ENCODE data around the gene ATE1.

ATE1 gene

DNA sequence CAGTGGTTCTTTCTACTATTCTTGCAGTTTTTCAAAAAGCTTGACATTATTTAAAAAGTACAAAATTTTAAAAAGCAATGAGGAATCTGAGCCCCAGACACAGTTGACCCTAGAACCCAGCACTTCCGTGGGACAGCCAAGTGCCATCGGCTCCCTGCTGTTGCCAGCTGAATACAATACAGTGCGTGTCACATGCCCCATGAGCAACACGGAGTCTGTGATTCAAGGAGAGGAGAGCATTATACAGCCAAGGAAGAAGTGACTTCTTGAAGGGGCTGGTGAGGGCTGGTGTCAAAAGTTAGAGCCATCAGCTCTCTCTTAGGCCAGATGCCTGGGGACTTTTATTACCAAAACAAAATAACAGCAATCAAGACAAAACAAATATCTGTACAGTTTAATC, 206.6 kb downstream of the ATE1 start:
- Histone ChIP-seq H3K4me1 (ENCODE audit: control insufficient read depth, insufficient read depth, low read length) (peaks cover 6% of the 10 kb centered on the region; the same call in 1 of the 2 replicates), H3K27ac (ENCODE audit: low read depth, low read length) (no peak overlapping the region), H3K36me3 (ENCODE audit: control insufficient read depth, insufficient read depth, low read length) (no peaks in the 10 kb centered on the region), H3K9ac (ENCODE audit: low read depth, low read length) (no peak overlapping the region), H3K4me3 (ENCODE audit: low read depth, low read length) (no peak overlapping the region), H3K9me3 (ENCODE audit: control insufficient read depth, insufficient read depth, low read length) (peaks cover 3% of the 10 kb centered on the region; the same call in 1 of the 2 replicates), H3K27me3 (ENCODE audit: control insufficient read depth, insufficient read depth, low read length) (no peaks in the 10 kb centered on the region)

DNA sequence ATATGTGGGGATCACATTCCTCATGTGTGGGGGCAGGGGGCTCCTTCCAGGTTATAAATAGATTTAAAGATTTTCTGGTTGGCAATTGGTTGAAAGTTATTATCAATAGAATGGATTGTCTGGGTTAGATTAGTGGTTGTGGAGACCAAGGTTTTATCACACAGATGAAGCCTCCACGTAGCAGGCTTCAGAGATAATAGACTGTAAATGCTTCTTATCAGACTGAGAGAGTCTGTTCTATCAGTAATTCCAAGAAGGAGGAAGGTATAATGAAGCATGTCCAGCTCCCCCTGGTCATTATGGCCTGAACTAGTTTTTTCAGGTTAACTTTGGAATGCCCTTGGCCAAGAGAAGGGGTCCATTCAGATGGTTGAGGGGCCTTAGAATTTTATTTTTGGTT, 211.9 kb downstream of the ATE1 start:
- H3K36me3 ChIP-seq (ENCODE audit: control insufficient read depth, insufficient read depth, low read length), result no peaks in the 10 kb centered on the region
- H3K9me3 ChIP-seq (ENCODE audit: control insufficient read depth, insufficient read depth, low read length), result peaks cover 3% of the 10 kb centered on the region; the same call in 1 of the 2 replicates
- H3K27me3 ChIP-seq (ENCODE audit: control insufficient read depth, insufficient read depth, low read length), result no peaks in the 10 kb centered on the region
- peaks cover 4% of the 10 kb centered on the region for H3K4me1 ChIP-seq (ENCODE audit: control insufficient read depth, insufficient read depth, low read length)
- no peak overlapping the region for H3K27ac ChIP-seq (ENCODE audit: low read depth, low read length)
- H3K9ac ChIP-seq (ENCODE audit: low read depth, low read length), result no peak overlapping the region
- no peak overlapping the region for H3K4me3 ChIP-seq (ENCODE audit: low read depth, low read length)

DNA sequence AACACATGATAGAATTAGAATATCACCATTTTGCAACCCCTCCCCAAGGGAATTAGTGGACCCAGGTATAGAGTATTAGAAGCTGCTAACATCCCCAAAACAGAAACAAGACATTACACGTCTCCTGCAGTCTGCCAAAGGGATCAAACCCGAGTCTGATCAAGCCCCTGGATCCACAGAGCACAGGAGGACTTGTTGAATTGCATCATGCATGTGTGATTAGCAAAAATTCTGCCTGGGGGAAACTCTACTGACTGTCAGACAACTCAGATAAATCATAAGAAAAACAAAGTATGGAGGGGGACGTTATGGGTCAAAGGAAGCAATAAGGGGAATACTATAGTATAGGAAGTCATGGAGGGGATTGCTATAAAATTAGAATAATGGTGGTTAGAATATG, 212.8 kb downstream of the ATE1 start:
- no peak overlapping the region for H3K4me3 ChIP-seq (ENCODE audit: low read depth, low read length)
- no peaks in the 10 kb centered on the region for H3K36me3 ChIP-seq (ENCODE audit: control insufficient read depth, insufficient read depth, low read length)
- no peak overlapping the region for H3K27ac ChIP-seq (ENCODE audit: low read depth, low read length)
- no peaks in the 10 kb centered on the region for H3K27me3 ChIP-seq (ENCODE audit: control insufficient read depth, insufficient read depth, low read length)
- peaks cover 13% of the 10 kb centered on the region for H3K4me1 ChIP-seq (ENCODE audit: control insufficient read depth, insufficient read depth, low read length)
- H3K9ac ChIP-seq (ENCODE audit: low read depth, low read length), result no peak overlapping the region
- no peaks in the 10 kb centered on the region for H3K9me3 ChIP-seq (ENCODE audit: control insufficient read depth, insufficient read depth, low read length)

DNA sequence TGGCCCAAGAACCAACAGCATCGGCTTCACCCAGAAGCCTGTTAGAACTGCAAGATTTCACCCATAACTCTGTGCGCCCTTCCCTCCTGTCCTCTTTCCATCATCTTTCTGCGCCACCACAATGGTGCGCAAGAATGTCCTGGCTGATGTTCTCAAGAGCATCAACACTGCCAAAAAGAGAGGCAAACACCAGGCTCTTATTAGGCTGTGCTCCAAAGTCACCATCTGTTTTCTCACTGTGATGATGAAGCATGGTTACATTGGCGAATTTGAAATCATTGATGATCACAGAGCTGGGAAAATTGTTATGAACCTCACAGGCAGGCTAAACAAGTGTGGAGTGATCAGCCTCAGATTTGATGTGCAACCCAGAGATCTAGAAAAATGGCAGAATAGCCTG, 214.3 kb downstream of the ATE1 start:
- Histone ChIP-seq H3K27ac (ENCODE audit: low read depth, low read length) (no peak overlapping the region), H3K9ac (ENCODE audit: low read depth, low read length) (no peak overlapping the region), H3K27me3 (ENCODE audit: control insufficient read depth, insufficient read depth, low read length) (no peaks in the 10 kb centered on the region; the same call in 1 of the 2 replicates), H3K4me3 (ENCODE audit: low read depth, low read length) (no peak overlapping the region), H3K9me3 (ENCODE audit: control insufficient read depth, insufficient read depth, low read length) (no peaks in the 10 kb centered on the region), H3K36me3 (ENCODE audit: control insufficient read depth, insufficient read depth, low read length) (no peaks in the 10 kb centered on the region), H3K4me1 (ENCODE audit: control insufficient read depth, insufficient read depth, low read length) (peaks cover 28% of the 10 kb centered on the region)

DNA sequence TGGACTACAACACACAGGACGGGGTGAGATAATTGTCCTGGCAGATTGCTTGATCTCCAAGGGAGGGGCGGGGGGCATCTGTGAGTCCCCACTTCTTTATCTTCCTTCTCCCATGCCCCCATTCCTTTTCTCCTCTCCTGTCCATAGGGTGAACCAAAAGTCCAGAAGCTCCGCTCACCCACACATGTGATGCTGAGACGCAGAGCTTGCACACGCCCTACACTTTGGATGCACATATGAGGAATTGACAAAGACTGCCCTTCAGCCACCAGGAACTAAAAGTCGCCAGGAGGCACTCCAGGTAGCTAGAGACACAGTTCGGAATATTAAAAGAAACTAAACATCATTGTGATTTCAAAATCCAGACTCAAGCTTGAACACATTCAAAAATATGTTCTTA, 216.9 kb downstream of the ATE1 start:
- no peak overlapping the region for H3K27ac ChIP-seq (ENCODE audit: low read depth, low read length)
- peaks cover 32% of the 10 kb centered on the region for H3K4me1 ChIP-seq (ENCODE audit: control insufficient read depth, insufficient read depth, low read length)
- no peaks in the 10 kb centered on the region; the same call in 1 of the 2 replicates for H3K27me3 ChIP-seq (ENCODE audit: control insufficient read depth, insufficient read depth, low read length)
- no peaks in the 10 kb centered on the region for H3K36me3 ChIP-seq (ENCODE audit: control insufficient read depth, insufficient read depth, low read length)
- H3K4me3 ChIP-seq (ENCODE audit: low read depth, low read length), result no peak overlapping the region
- H3K9ac ChIP-seq (ENCODE audit: low read depth, low read length), result no peak overlapping the region
- no peaks in the 10 kb centered on the region for H3K9me3 ChIP-seq (ENCODE audit: control insufficient read depth, insufficient read depth, low read length)

DNA sequence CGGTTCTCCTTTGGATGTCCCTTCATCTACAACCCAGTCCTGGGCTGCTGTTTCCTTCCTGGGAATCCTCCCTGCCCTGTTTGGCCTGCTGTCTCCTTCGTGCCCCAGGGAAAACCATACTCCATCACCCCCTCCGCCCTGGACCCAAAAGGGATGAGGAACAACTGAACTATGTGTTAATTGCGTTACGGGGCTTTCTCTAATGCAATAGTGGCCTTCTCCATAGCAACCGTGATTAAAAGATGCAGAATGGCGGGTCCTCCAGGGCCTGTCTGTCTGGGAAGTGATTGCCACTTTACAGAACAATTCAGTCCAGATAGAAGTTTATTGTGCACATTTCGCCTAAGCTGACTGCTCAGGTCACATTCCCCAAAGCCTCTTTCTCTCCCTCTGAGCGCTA, 217.6 kb downstream of the ATE1 start:
- Histone ChIP-seq H3K9me3 (ENCODE audit: control insufficient read depth, insufficient read depth, low read length) (no peaks in the 10 kb centered on the region), H3K4me1 (ENCODE audit: control insufficient read depth, insufficient read depth, low read length) (peaks cover 32% of the 10 kb centered on the region), H3K27me3 (ENCODE audit: control insufficient read depth, insufficient read depth, low read length) (no peaks in the 10 kb centered on the region; the same call in 1 of the 2 replicates), H3K4me3 (ENCODE audit: low read depth, low read length) (peak overlapping the region; percentile 36; the same call in 1 of the 2 replicates), H3K27ac (ENCODE audit: low read depth, low read length) (peak overlapping the region; percentile 62), H3K9ac (ENCODE audit: low read depth, low read length) (no peak overlapping the region), H3K36me3 (ENCODE audit: control insufficient read depth, insufficient read depth, low read length) (no peaks in the 10 kb centered on the region)

DNA sequence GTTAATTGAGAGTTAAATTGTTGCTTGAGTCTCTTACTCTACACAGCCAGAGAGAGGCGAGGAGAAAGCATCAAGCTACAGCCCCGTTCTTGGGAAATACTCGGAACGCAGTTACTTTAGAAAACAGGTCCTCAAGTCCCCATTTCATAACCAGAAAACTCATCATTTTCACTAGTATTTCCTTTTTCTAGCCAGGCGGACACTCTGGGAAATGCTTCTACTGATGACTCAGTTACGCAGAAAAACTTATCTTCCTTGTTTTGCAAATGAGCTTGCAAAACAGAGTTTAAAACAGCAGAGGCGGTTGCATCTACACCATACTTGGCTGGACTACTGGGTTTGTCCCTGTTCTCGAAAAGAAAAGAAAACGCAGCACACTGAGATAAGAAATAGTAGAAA, 218.2 kb downstream of the ATE1 start:
- peak overlapping the region; percentile 36 for H3K4me3 ChIP-seq (ENCODE audit: low read depth, low read length)
- H3K9ac ChIP-seq (ENCODE audit: low read depth, low read length), result no peak overlapping the region
- H3K27me3 ChIP-seq (ENCODE audit: control insufficient read depth, insufficient read depth, low read length), result no peaks in the 10 kb centered on the region; the same call in 1 of the 2 replicates
- no peaks in the 10 kb centered on the region for H3K9me3 ChIP-seq (ENCODE audit: control insufficient read depth, insufficient read depth, low read length)
- H3K4me1 ChIP-seq (ENCODE audit: control insufficient read depth, insufficient read depth, low read length), result peaks cover 32% of the 10 kb centered on the region
- H3K27ac ChIP-seq (ENCODE audit: low read depth, low read length), result peak overlapping the region; percentile 62
- no peaks in the 10 kb centered on the region for H3K36me3 ChIP-seq (ENCODE audit: control insufficient read depth, insufficient read depth, low read length)

DNA sequence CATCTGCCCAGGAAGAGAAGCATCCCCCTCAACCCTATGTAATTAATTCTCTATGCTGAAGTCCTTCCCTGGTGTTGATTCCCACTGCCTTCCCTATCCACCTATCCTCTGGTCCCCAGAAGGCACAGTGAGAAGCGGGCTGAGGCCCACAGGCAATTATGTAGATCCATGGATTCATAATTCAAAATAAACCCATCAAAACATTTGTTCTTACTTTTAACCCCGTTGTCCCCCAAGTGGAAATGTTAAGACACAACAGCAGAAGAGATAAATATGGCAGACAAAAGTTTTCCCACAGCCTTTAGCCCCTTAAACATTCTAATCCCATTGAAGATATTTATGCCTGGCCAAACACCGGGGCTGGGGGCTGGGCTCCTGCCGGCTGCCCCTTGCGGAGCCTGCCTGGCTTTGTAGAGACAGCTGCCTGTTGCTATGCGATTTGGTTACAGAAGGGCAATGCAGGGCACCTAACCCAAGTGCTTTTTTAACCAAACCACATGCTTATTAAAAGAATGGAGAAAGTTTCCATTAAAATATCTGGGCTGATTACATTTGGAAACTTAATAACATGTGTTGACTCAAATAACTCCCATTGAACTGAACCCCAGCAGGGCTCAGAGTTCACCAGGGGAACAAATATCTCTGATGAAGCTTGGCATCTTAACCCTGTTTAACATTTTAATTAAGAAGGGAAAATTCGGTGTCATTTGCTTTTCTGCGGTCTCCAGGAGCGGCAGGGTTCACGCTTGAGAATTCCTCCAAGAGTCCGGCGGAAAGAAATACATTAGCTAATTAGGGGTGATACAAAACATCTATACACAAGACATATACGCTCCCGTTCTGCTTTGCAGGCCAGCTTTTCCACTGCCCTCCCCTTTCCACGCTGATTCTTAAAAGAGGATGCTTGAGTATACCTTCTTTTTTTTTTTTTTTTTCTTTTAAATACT, 218.8 kb downstream of the ATE1 start:
- Histone ChIP-seq H3K9me3 (ENCODE audit: control insufficient read depth, insufficient read depth, low read length) (no peaks in the 10 kb centered on the region), H3K4me3 (ENCODE audit: low read depth, low read length) (no peak overlapping the region; the same call in 1 of the 2 replicates), H3K27ac (ENCODE audit: low read depth, low read length) (peak overlapping the region; percentile 62), H3K9ac (ENCODE audit: low read depth, low read length) (no peak overlapping the region), H3K4me1 (ENCODE audit: control insufficient read depth, insufficient read depth, low read length) (peaks cover 32% of the 10 kb centered on the region), H3K36me3 (ENCODE audit: control insufficient read depth, insufficient read depth, low read length) (no peaks in the 10 kb centered on the region), H3K27me3 (ENCODE audit: control insufficient read depth, insufficient read depth, low read length) (no peaks in the 10 kb centered on the region; the same call in 1 of the 2 replicates)

DNA sequence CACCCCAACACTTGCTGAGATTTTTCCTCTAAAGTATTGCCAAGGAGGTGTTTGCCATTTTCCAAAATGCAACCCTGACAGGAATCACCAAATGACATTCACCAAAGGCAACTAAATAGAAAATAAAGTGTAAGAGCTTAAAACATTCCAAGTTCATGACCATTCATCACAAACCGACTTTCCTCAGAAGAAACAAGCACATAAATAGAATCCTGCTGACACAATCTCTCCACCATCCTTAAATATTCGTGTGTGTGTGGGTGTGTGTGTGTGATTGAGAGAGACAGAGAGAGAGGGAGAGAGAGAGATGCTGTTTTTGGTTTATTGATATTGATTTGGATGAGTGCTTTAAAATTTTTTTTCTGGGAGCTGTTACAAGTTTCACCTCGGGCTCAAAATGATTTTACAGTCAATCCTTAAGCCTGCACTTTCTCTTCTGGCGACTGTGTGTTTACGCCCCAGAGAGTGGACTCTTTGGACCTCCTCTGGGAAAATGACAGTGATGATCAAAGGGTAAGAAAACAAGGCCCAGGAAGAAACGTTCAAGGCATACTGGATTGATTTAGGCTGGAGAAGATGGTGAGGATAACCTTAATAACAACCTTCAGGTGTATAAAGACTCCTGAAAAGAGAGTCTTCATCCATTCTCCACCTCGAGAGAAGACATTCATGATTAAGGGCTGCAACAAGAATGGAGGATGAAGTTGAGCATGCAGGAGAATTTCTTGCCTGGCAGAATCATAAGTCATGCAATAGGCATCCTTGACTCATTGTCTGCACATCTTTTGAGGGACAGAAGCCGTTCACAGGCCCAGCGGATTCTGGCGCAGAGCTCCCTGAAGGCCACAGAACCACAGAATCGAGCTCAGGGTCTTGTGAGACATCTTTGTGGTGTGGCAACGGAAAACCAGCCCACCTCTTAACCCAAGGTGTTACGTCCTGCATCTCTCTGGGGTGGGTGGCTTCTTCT, 225.2 kb downstream of the ATE1 start:
- Histone ChIP-seq H3K36me3 (ENCODE audit: control insufficient read depth, insufficient read depth, low read length) (no peaks in the 10 kb centered on the region), H3K9me3 (ENCODE audit: control insufficient read depth, insufficient read depth, low read length) (no peaks in the 10 kb centered on the region), H3K9ac (ENCODE audit: low read depth, low read length) (no peak overlapping the region), H3K4me3 (ENCODE audit: low read depth, low read length) (no peak overlapping the region), H3K4me1 (ENCODE audit: control insufficient read depth, insufficient read depth, low read length) (no peaks in the 10 kb centered on the region; the same call in 1 of the 2 replicates), H3K27ac (ENCODE audit: low read depth, low read length) (no peak overlapping the region), H3K27me3 (ENCODE audit: control insufficient read depth, insufficient read depth, low read length) (no peaks in the 10 kb centered on the region)

DNA sequence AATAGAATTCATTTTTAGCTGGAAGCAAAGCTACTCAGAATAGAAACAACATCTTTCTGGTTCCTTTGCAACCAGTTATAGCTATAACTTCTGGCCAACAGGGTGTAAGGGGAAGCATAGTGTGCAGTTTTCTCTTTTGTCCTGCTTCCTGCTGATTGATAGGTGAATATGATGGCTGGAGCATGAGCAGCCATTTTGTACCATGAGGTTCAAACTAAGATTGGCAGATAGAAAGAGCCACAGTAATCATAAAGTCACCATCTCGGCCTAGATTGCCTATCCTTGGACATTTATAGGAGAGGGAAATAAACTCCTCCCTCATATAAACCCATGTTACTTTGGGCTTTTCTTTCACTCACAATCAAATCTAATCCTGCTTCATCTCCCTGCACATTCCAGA, 227.4 kb downstream of the ATE1 start:
- Histone ChIP-seq H3K36me3 (ENCODE audit: control insufficient read depth, insufficient read depth, low read length) (no peaks in the 10 kb centered on the region), H3K9me3 (ENCODE audit: control insufficient read depth, insufficient read depth, low read length) (no peaks in the 10 kb centered on the region), H3K9ac (ENCODE audit: low read depth, low read length) (no peak overlapping the region), H3K27me3 (ENCODE audit: control insufficient read depth, insufficient read depth, low read length) (no peaks in the 10 kb centered on the region), H3K4me3 (ENCODE audit: low read depth, low read length) (no peak overlapping the region), H3K27ac (ENCODE audit: low read depth, low read length) (no peak overlapping the region), H3K4me1 (ENCODE audit: control insufficient read depth, insufficient read depth, low read length) (no peaks in the 10 kb centered on the region; the same call in 1 of the 2 replicates)

Measured in HUES48 (cell line).